H1 (cell line): ENCODE measurements around the gene JUP. TPM values are rescaled to one million over a fixed set of nuclear protein-coding genes. Genes with fewer than 3 reads are reported as not detected.

Experiments
- CTCF ChIA-PET: fragments of 300-600 bp; sonication (Branson Sonifier 250); formaldehyde crosslinking; loops from one replicate; lab custom pipeline; 2021; ENCODE audit not compliant: partially characterized antibody; lab: Charles Lee
- POLR2A ChIA-PET: fragments of 300-600 bp; sonication (Branson Sonifier 250); formaldehyde crosslinking; loops from one replicate; lab custom pipeline; 2021; ENCODE audit warnings: inconsistent platforms; ENCODE audit not compliant: partially characterized antibody; lab: Charles Lee
- DNase-seq, 2 experiments: peaks; one replicate each; pipeline versions ENCODE4 v3.0.0 to v3.0.0-alpha.2; 2010 to 2022; ENCODE audit warnings: low spot score in 2 of 2, low read depth in 1 of 2, mixed read lengths in 1 of 2
- FAIRE-seq: peaks from 2 replicates; lab custom pipeline; 2011; peaks lifted over from hg19 to GRCh38; lab: Jason Lieb, UNC
- H2AFZ ChIP-seq: 2 replicates; pipeline ENCODE4 v1.8.1; 2012; ENCODE audit warnings: low read length, inconsistent platforms
- H2AK5ac ChIP-seq: 2 replicates; pipeline ENCODE4 v1.6.1; 2013; ENCODE audit warnings: low read depth, low read length
- H2BK120ac ChIP-seq: replicated peaks from 2 replicates; pipeline ENCODE3; 2013; ENCODE audit warnings: low read depth, low read length, inconsistent platforms
- H2BK12ac ChIP-seq: 2 replicates; pipeline ENCODE4 v1.6.1; 2013; ENCODE audit warnings: low read depth, low read length
- H2BK15ac ChIP-seq: 2 replicates; pipeline ENCODE4 v1.6.1; 2013; ENCODE audit warnings: low read length
- H2BK20ac ChIP-seq: 2 replicates; pipeline ENCODE4 v1.6.1; 2013; ENCODE audit warnings: low read length
- H2BK5ac ChIP-seq: 2 replicates; pipeline ENCODE4 v1.6.1; 2013; ENCODE audit warnings: low read depth, low read length
- H3K14ac ChIP-seq: 2 replicates; pipeline ENCODE4 v1.6.1; 2013; ENCODE audit warnings: inconsistent platforms; ENCODE audit not compliant: insufficient read length
- H3K18ac ChIP-seq: 2 replicates; pipeline ENCODE4 v1.6.1; 2013; ENCODE audit warnings: low read length; ENCODE audit errors: extremely low read depth
- H3K23ac ChIP-seq: 2 replicates; pipeline ENCODE4 v1.6.1; 2013; ENCODE audit warnings: inconsistent platforms; ENCODE audit not compliant: insufficient read length
- H3K23me2 ChIP-seq: 2 replicates; pipeline ENCODE4 v1.6.1; 2013; ENCODE audit warnings: low read depth, low read length
- H3K27ac ChIP-seq: 2 replicates; pipeline ENCODE4 v1.6.1; 2011; ENCODE audit warnings: low read depth, low read length, inconsistent platforms
- H3K27me3 ChIP-seq, 4 experiments: replicated peaks in 1 of 4; 1 replicate in 1 of 4; 2 replicates in 3 of 4; pipeline versions ENCODE4 v1.6.1 to v1.8.1; 2011 to 2013; ENCODE audit warnings: low read length in 3 of 4, mild to moderate bottlenecking in 3 of 4, inconsistent platforms in 2 of 4, mixed read lengths in 2 of 4, moderate library complexity in 1 of 4; ENCODE audit not compliant: control insufficient read depth in 3 of 4, insufficient read depth in 3 of 4; ENCODE audit errors: extremely low read depth in 1 of 4
- H3K36me3 ChIP-seq, 4 experiments: 2 replicates each; pipeline versions ENCODE4 v1.6.1 to v1.8.1; 2011 to 2013; ENCODE audit warnings: mild to moderate bottlenecking in 4 of 4, low read length in 3 of 4, moderate library complexity in 2 of 4, control low read depth in 1 of 4, inconsistent platforms in 1 of 4; ENCODE audit not compliant: insufficient read depth in 4 of 4, control insufficient read depth in 2 of 4
- H3K4ac ChIP-seq: replicated peaks from 2 replicates; pipeline ENCODE3; 2013; ENCODE audit warnings: low read length, low read depth, mixed read lengths, inconsistent platforms; ENCODE audit not compliant: insufficient read length
- H3K4me1 ChIP-seq, 4 experiments: replicated peaks in 1 of 4; 1 replicate in 1 of 4; 2 replicates in 3 of 4; pipeline versions ENCODE4 v1.6.1 to v1.8.1; 2011 to 2013; ENCODE audit warnings: low read length in 3 of 4, inconsistent platforms in 2 of 4, mixed read lengths in 1 of 4; ENCODE audit not compliant: insufficient read depth in 4 of 4, control insufficient read depth in 3 of 4
- H3K4me2 ChIP-seq, 2 experiments: 2 replicates each; pipeline versions ENCODE4 v1.6.1 to v1.8.1; 2011 to 2013; ENCODE audit warnings: low read depth in 2 of 2, low read length in 2 of 2, control low read depth in 1 of 2, inconsistent platforms in 1 of 2, mild to moderate bottlenecking in 1 of 2; ENCODE audit not compliant: insufficient read depth in 1 of 2
- H3K4me3 ChIP-seq, 4 experiments: fragments of 200-600, 300-600 bp in 1 of 4; sonication (generic), shearing (Covaris generic), sonication (Bioruptor Twin) in 1 of 4; 2 replicates each; pipeline versions ENCODE4 v1.5.1 to v1.8.1; 2011 to 2016; ENCODE audit warnings: low read length in 4 of 4, low read depth in 3 of 4, control low read depth in 2 of 4, inconsistent platforms in 2 of 4, mild to moderate bottlenecking in 2 of 4, mixed read lengths in 1 of 4, moderate library complexity in 1 of 4; ENCODE audit not compliant: insufficient read depth in 2 of 4; ENCODE audit errors: extremely low read depth in 1 of 4
- H3K56ac ChIP-seq: replicated peaks from 2 replicates; pipeline ENCODE3; 2013; ENCODE audit warnings: low read depth, mild to moderate bottlenecking, mixed read lengths, low read length, inconsistent platforms; ENCODE audit not compliant: insufficient read length
- H3K79me1 ChIP-seq: 2 replicates; pipeline ENCODE4 v1.6.1; 2013; ENCODE audit warnings: low read depth, low read length, control low read depth
- H3K79me2 ChIP-seq, 2 experiments: 2 replicates each; pipeline versions ENCODE4 v1.6.1 to v1.8.1; 2012 to 2013; ENCODE audit warnings: low read length in 2 of 2, mild to moderate bottlenecking in 2 of 2, inconsistent platforms in 1 of 2; ENCODE audit not compliant: insufficient read depth in 2 of 2, control insufficient read depth in 1 of 2
- H3K9ac ChIP-seq, 4 experiments: replicated peaks in 1 of 4; 1 replicate in 1 of 4; 2 replicates in 3 of 4; pipeline versions ENCODE4 v1.6.1 to v1.8.1; 2011 to 2013; ENCODE audit warnings: low read depth in 3 of 4, low read length in 3 of 4, control low read depth in 2 of 4, mild to moderate bottlenecking in 2 of 4, moderate library complexity in 2 of 4, inconsistent platforms in 1 of 4; ENCODE audit errors: extremely low read depth in 1 of 4
- H3K9me3 ChIP-seq, 2 experiments: 2 replicates each; pipeline versions ENCODE4 v1.6.1 to v1.8.1; 2012 to 2013; ENCODE audit warnings: mild to moderate bottlenecking in 2 of 2, moderate library complexity in 2 of 2, control low read depth in 1 of 2, inconsistent platforms in 1 of 2, low read depth in 1 of 2, low read length in 1 of 2, mixed read lengths in 1 of 2; ENCODE audit not compliant: insufficient read depth in 2 of 2
- H4K20me1 ChIP-seq, 2 experiments: replicated peaks in 1 of 2; 2 replicates each; pipeline versions ENCODE3 to v1.8.1; 2011 to 2013; ENCODE audit warnings: inconsistent platforms in 2 of 2, low read length in 2 of 2, mild to moderate bottlenecking in 1 of 2; ENCODE audit not compliant: insufficient read depth in 2 of 2, control insufficient read depth in 1 of 2
- H4K5ac ChIP-seq: 2 replicates; pipeline ENCODE4 v1.6.1; 2013; ENCODE audit warnings: low read length, low read depth, mixed read lengths, inconsistent platforms; ENCODE audit not compliant: insufficient read length
- H4K8ac ChIP-seq: 2 replicates; pipeline ENCODE4 v1.8.0; 2013; ENCODE audit warnings: mild to moderate bottlenecking, moderate library complexity, low read length, inconsistent platforms; ENCODE audit not compliant: insufficient read depth; ENCODE audit errors: extremely low read depth
- H4K91ac ChIP-seq: replicated peaks from 2 replicates; pipeline ENCODE3; 2013; ENCODE audit warnings: low read length, mixed read lengths, inconsistent platforms; ENCODE audit not compliant: insufficient read length
- EGR1 ChIP-seq: IDR thresholded peaks from 2 replicates; pipeline ENCODE4 v1.6.1; 2011; ENCODE audit warnings: low read depth, low read length, borderline replicate concordance
- GABPA ChIP-seq: IDR thresholded peaks from 2 replicates; pipeline ENCODE4 v1.6.1; 2011; ENCODE audit warnings: mild to moderate bottlenecking, low read length, moderate library complexity, borderline replicate concordance; ENCODE audit not compliant: insufficient read depth
- GTF2F1 ChIP-seq: IDR thresholded peaks from 2 replicates; pipeline ENCODE4 v1.6.1; 2012; ENCODE audit warnings: low read depth, low read length, improper control_type of control experiment, borderline replicate concordance
- NANOG ChIP-seq: IDR thresholded peaks from 2 replicates; pipeline ENCODE4 v1.6.1; 2011; ENCODE audit warnings: low read length, low read depth, mild to moderate bottlenecking, inconsistent platforms; ENCODE audit not compliant: insufficient read depth, poor library complexity, severe bottlenecking
- POLR2A ChIP-seq, 2 experiments: IDR thresholded peaks; 1 replicate in 1 of 2; 2 replicates in 1 of 2; pipeline ENCODE4 v1.6.1; 2011; ENCODE audit warnings: low read depth in 2 of 2, low read length in 2 of 2, mild to moderate bottlenecking in 2 of 2; ENCODE audit errors: control extremely low read depth in 1 of 2
- POLR2AphosphoS5 ChIP-seq: IDR thresholded peaks from 2 replicates; pipeline ENCODE4 v1.6.1; 2011; ENCODE audit warnings: low read depth, low read length
- RBBP5 ChIP-seq: IDR thresholded peaks from 2 replicates; pipeline ENCODE4 v1.7.1; 2012; ENCODE audit warnings: low read depth, mild to moderate bottlenecking, inconsistent platforms, low read length, moderate library complexity, borderline replicate concordance
- SAP30 ChIP-seq: fragments of 300-600 bp; sonication (generic); IDR thresholded peaks from 2 replicates; pipeline ENCODE4 v1.7.1; 2012; ENCODE audit warnings: low read length, moderate library complexity, mild to moderate bottlenecking, inconsistent platforms; ENCODE audit not compliant: insufficient read depth, insufficient replicate concordance
- WGBS, 2 experiments: shearing (Covaris generic) in 1 of 2; methylation state at CpG; one replicate each; pipeline versions ENCODE4 v1.1.6 to v1.1.7; 2013 to 2015; ENCODE audit warnings: low lambda C conversion rate in 2 of 2, mixed read lengths in 2 of 2, inconsistent platforms in 1 of 2, low coverage in 1 of 2, missing lambda C conversion rate in 1 of 2; ENCODE audit not compliant: insufficient replicate concordance in 2 of 2, insufficient coverage in 1 of 2, insufficient read length in 1 of 2; ENCODE audit errors: extremely low coverage in 1 of 2, missing lambda C conversion rate in 1 of 2; 5-methylcytosine and 5-hydroxymethylcytosine counted together
- polyA plus RNA-seq, 7 experiments: library from polyadenylated mRNA; depleted of rRNA in 3 of 7; stranded (reverse) in 5 of 7; unstranded in 2 of 7; fragments of >200 nt in 5 of 7; fragments of 200-250 nt in 2 of 7; gene quantifications; 1 replicate in 5 of 7; 2 replicates in 1 of 7; 4 replicates in 1 of 7; pipeline versions ENCODE4 v1.2.1 to v1.2.3, GENCODE V29; 2011 to 2013; ENCODE audit warnings: missing spikeins in 2 of 7, mixed read lengths in 2 of 7
- total RNA-seq: library from RNA; stranded (reverse); fragmentation: NEBNext Ultra II Directional; extraction: Animal tissue kit (Norgen Biotek cat#: 25700); gene quantifications from 2 replicates; pipeline ENCODE4 v1.2.1, GENCODE V29; 2021
- TF ChIP-seq, protein P1 (sequence below): IDR thresholded peaks from 2 replicates; pipeline ENCODE4 v1.6.1; 2012; ENCODE audit warnings: inconsistent platforms

The JUP gene
- total and polyA plus RNA-seq, 2 of the 8 experiments (the other 6 are each of a cell fraction or from before 2014, with no cell fraction given): 62.8 to 102 TPM

DNA sequence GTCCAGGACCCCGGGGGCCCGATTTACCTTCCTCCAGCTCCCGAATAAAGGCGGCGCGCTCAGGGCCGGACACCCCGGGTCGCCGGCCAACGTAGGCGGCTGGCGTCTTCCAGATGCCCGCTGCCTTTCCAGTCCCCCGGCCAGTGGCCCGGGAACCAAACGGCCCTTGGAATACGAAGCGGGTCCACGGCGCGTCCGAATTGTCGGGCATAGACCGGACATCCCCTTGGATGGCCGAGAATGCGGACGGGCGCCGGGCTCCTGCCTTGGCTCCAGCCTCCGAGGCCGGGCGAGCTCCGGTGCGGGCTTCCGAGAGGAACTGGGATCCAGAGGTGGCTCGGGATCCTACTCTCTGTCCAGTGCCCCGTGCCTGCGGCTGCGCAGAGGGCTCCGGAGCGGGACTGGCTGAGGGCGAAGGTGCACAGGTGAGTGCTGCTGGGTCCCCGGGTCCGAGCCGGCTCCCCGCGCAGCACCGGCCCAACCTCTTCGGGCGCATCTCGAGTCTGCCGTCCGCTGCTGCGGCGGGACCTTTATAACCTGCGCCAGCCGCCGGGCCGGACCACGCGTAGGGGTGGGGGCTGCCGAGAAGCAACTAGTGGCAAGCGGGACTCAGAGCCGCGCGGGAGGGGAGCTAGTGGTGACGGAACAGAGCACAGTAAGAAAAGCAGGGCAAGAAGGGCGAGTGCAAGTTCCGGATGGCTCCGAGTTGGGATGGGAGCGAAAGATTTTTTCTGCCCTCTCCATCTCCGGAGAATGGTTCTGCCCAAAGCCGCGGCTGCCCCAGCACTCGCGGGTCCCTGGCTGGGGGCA is 52.2 kb downstream of the JUP start, which contains the start of gene HAP1:
HAP1 (minus strand) TSS at position 505 of the 810 bp plus-strand sequence; CDS start at position 496, 9 bp downstream.
- Histone ChIP-seq H2BK5ac (peak within 1 kb of the TSS; percentile 72; the same call in 1 of the 2 replicates), H3K4ac (peak within 1 kb of the TSS; percentile 90), H3K79me2 (no peaks in the 10 kb centered on the region), H4K5ac (peak within 1 kb of the TSS; percentile 93), H2BK20ac (peak within 1 kb of the TSS; percentile 92; the same call in 1 of the 2 replicates), H2AFZ (peak within 1 kb of the TSS; percentile 97), H3K56ac (peak within 1 kb of the TSS; percentile 96), H3K9me3 (no peaks in the 10 kb centered on the region), H3K23me2 (peaks cover 13% of the 10 kb centered on the region), H2BK12ac (peak within 1 kb of the TSS; percentile 95), H3K18ac (peak within 1 kb of the TSS; percentile 91), H3K9ac (peak within 1 kb of the TSS; percentile 39 to 95 (median 86)), H3K27me3 (peaks cover 19 to 68% (median 53%) of the 10 kb centered on the region in 4 experiments), H3K23ac (no peak within 1 kb of the TSS), H4K91ac (peak within 1 kb of the TSS; percentile 98), H2AK5ac (no peak within 1 kb of the TSS), H3K14ac (no peak within 1 kb of the TSS), H4K20me1 (peaks cover 5% of the 10 kb centered on the region in 2 experiments), H2BK15ac (peak within 1 kb of the TSS; percentile 92; the same call in 1 of the 2 replicates), H3K4me2 (peak within 1 kb of the TSS; percentile 89 to 90), H3K4me3 (peak within 1 kb of the TSS; percentile 47 to 66 (median 58)), H3K27ac (peak within 1 kb of the TSS; percentile 46; the same call in 1 of the 2 replicates), H3K79me1 (no peaks in the 10 kb centered on the region), H4K8ac (peak within 1 kb of the TSS; percentile 99), H2BK120ac (peak within 1 kb of the TSS; percentile 93), H3K4me1 (peaks cover 0 to 11% (median 7%) of the 10 kb centered on the region in 4 experiments; a peak in 6 of 7 replicates), H3K36me3 (no peaks in the 10 kb centered on the region)
- WGBS, 2 experiments: 1% methylated on average over 69 of the region's 77 CpGs; no CpG with 5 or more reads in 1 of the 2 experiments
- CTCF ChIA-PET: interaction anchor here (1.1 to 2.7 kb wide), 3 partner anchors 10 to 131 kb away, joined by 3 to 10 read pairs (median 4); partner anchors contain the start of gene KLHL11
- DNase-seq: peak; percentile 33 to 93
- POLR2A ChIA-PET: interaction anchor here (0.6 to 18.3 kb wide), 41 partner anchors 9 to 286 kb away, joined by 3 to 215 read pairs (median 5); partner anchors contain the start of genes ACLY, EIF1, FKBP10 and JUP
- no peak for FAIRE-seq
- peak; percentile 95 for TF ChIP-seq POLR2AphosphoS5
- TF ChIP-seq, protein P1, sequence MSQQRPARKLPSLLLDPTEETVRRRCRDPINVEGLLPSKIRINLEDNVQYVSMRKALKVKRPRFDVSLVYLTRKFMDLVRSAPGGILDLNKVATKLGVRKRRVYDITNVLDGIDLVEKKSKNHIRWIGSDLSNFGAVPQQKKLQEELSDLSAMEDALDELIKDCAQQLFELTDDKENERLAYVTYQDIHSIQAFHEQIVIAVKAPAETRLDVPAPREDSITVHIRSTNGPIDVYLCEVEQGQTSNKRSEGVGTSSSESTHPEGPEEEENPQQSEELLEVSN: no peak
- peak; percentile 58 for TF ChIP-seq GABPA
- TF ChIP-seq EGR1: 0 out of 2 replicates have a peak, but pooled peaks have one; percentile 34
- TF ChIP-seq RBBP5: no peak
- TF ChIP-seq SAP30: no peak
- TF ChIP-seq POLR2A (IDR thresholded peaks at IDR 0.05; ENCODE audit: control extremely low read depth in 1 of 2, low read depth in 2 of 2, low read length in 2 of 2): peak in 1 of 2 experiments; percentile 98; a peak in 2 of 3 replicates
- peak; percentile 88 for TF ChIP-seq GTF2F1
- TF ChIP-seq NANOG: no peak
